Umbilical cord (tissue), 2 donors: Measurements from ENCODE around the gene PKD1. TPM values are rescaled to one million over a fixed set of nuclear protein-coding genes. Genes with fewer than 3 reads are reported as not detected.

ENCODE experiments used
- DNase-seq: peaks from one replicate; pipeline ENCODE4 v3.0.0-alpha.2; 2015; ENCODE audit warnings: low spot score
- total RNA-seq: library from RNA; depleted of rRNA; stranded (reverse); fragments of >200 nt; gene quantifications from one replicate; pipeline ENCODE4 v1.2.3, GENCODE V29; 2014; ENCODE audit warnings: low replicate concordance; ENCODE audit not compliant: insufficient read depth

Gene PKD1
- total RNA-seq, 1 donor from 2014 or later = 99.9 TPM

DNA sequence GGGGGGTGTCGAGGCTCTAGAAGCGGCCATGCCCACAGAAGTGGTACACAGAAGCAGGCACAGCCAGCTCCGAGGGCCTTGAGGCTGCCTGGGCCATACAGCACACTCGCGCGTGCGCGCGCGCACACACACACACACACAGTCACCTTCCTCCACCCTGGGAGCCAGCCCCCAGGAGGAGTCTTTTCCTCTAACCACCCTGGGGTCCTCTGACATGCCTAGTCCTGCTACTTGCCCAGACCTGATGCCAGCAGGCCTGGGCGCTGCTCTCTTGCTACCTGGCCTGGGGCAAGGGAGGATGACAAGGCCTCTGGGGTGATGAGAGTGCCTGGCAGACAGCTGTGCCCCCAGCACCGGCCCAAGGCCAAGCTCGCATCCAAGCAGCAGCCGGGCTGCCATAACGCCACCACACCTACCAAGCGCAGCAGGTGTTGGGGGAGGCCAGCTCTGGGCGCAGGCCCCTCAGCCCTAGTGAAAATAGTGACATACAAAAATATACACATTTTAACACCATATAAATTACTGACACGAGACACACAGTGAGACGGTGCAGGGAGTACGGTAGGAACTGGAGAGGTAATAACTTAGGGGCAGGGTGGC, 46.8 kb downstream of the PKD1 start:
- no peak for DNase-seq

DNA sequence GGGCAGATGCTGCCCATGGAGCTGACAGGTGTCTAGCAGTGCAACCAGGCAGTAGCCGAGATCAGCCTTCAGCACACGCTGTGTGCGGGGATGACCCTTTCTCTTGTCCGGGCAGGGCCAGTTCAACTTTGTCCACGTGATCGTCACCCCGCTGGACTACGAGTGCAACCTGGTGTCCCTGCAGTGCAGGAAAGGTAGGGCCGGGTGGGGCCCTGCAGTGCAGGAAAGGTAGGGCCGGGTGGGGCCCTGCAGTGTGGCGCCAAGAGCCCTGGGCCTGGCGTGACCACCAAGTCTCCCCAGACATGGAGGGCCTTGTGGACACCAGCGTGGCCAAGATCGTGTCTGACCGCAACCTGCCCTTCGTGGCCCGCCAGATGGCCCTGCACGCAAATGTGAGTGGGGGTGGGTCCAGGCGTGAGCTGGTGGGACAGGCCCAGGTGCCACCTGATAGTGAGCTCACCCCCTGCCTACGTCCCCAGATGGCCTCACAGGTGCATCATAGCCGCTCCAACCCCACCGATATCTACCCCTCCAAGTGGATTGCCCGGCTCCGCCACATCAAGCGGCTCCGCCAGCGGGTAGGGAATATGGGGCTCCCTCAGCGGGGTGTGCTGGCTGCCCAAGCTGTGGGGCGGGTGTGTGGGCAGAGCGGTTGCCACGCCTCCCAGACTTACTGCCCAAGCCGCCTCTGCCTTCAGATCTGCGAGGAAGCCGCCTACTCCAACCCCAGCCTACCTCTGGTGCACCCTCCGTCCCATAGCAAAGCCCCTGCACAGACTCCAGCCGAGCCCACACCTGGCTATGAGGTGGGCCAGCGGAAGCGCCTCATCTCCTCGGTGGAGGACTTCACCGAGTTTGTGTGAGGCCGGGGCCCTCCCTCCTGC, 47.7 kb downstream of the PKD1 start:
- no peak for DNase-seq

DNA sequence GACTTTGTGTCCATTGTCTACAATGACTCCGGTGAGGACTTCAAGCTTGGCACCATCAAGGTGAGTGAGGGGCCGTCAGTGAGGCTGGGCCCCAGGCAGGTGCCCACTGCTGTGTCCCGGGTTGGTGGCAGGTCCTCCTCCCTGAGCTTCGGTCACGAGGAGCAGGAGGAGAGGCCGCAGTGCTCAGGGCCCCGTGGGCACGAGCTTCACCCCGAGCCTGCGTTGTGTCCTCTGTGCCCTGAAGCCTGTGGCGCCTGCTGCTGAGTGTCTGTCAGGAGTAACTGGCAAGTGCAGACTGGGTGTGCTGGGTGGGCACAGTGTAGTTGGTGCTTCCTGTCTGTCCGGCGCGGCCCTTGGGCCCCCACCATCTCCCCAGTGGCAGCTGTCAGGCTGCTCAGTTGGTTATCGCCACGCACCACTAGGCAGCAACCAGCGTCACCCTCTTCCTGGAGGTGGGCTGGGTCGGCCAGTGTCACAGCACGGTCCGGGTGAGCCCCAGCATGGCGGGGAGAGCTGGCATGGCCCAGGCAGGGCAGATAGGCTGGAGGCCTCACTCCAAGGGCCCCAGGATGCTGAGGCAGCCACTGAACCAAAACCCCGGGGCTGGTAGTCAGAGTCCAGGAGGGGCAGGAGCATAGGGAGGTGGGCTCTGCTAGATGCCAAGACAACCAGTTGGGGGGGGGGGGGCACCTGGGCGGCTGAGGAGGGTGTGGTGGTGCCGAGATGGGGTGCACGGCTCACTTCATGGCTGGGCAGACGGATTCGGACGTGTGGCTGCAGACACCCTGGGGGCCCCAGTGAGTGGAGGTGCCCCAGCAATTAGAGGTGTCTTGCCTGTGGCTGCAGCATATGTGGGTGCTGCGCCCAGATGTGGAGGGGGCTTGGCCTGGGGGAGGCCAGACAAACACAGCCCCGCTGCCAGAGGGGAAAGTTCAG, 48.6 kb downstream of the PKD1 start:
- DNase-seq = no peak

DNA sequence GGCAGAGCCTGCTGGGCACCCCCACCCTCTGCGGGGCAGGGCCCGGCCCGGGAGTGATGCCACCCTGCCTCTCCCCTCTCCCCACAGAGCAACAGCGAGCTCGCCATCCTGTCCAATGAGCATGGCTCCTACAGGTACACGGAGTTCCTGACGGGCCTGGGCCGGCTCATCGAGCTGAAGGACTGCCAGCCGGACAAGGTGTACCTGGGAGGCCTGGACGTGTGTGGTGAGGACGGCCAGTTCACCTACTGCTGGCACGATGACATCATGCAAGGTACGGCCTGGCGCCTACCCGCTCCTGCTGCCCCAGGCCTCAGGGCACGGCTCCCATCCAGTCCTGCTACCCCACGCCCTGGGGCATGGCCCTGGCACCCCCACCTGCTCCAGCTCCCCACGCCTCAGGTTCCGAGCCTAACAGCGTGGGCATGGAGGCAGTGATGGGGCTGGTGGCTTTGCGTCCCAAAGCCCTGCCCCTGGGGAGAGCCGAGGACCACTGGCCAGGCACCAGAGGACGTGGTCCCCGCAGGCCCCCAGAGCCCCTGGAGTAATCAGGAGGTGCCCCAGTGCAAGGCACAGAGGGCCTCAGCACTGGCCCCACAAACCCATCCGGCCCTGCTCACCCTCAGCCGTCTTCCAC, 49.5 kb downstream of the PKD1 start:
- DNase-seq = no peak

DNA sequence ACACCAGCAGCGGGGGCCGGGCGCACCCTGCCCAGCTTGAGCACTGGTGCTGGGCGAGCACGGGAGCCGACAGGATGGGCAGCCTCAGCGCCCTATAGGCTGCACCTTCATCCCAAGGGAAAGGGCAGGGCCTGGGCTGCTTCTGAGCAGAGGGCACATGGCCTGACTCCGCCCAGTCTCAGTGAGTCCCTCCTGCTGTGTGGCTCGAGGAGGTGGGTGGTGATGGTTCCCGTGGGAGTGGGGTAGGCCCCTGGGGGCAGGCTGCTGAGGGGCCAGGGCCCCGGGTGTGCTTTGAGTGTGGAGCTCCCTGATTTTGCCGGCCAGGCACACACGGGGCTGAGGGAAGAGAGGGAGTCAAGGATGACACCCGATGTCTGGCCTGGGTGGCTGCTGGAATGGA, 50.0 kb downstream of the PKD1 start:
- DNase-seq = no peak

DNA sequence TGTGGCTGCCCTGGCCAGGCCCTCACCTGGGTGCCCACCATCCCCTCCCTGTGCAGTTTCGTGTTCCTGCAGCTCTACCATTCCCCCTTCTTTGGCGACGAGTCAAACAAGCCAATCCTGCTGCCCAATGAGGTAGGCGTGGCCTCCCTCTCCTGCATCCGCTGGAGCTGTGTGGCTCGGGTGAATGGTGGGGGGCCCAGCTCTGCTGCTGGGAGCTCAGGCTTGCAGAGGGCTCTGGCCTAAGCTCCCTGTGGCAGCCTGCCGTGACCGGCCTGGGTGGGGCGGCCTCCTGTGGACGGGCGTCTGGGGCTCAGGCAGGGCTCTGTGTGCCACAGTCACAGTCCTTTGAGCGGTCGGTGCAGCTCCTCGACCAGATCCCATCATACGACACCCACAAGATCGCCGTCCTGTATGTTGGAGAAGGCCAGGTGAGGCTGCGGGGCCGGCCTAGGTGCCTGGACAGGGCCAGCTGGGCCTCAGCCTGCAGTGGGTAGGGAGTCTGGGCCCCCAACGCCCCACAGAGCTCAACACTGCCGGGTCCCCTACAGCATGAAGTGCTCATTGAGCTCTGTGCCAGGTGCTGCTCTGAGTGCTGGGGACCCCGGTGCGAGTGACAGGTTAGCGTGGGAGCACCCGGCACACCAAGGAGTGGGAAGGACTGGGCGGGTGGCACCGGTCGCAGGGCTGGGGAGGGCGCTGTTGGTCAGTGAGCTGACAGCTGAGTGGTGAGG, 50.6 kb downstream of the PKD1 start:
- DNase-seq = peak; percentile 83

DNA sequence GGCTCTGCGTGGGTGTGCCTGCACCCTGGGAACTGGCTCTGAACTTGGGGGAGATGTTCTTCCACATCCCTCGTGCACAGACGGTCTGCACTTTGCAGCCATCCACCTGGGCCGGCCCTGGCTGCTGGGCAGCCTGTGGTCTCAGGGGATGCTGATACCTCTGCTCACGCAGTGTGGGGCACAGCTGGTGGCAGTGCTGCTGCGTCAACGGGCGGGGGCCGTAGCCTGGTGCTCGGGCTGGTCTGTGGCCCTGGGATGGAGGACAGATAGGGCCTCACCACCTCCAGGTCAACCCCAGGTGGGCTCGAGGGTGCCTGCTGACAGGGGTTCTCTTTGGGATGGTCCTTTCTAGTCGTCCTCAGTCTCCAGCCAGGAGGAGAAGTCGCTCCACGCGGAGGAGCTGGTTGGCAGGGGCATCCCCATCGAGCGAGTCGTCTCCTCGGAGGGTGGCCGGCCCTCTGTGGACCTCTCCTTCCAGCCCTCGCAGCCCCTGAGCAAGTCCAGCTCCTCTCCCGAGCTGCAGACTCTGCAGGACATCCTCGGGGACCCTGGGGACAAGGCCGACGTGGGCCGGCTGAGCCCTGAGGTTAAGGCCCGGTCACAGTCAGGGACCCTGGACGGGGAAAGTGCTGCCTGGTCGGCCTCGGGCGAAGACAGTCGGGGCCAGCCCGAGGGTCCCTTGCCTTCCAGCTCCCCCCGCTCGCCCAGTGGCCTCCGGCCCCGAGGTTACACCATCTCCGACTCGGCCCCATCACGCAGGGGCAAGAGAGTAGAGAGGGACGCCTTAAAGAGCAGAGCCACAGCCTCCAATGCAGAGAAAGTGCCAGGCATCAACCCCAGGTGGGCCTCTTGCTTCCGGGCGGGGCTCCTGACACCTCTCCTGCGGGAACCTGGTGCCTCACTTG, 51.6 kb downstream of the PKD1 start:
- no peak for DNase-seq

DNA sequence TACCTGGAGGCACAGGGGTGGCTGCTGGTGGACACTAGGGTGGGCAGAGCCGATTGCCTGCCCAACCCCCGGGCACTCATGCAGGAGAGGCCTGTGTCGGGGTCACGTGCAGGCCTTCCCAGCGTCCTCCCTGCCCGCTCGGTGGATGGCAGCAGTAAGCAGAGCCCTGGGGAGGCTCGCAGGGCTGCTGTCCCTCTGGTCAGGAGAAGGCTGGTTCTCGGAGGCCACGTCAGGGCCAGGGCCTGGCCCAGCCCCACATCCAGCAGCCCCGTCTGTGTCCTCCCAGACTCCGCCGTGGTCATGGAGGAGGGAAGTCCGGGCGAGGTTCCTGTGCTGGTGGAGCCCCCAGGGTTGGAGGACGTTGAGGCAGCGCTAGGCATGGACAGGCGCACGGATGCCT, 52.3 kb downstream of the PKD1 start:
- no peak for DNase-seq

DNA sequence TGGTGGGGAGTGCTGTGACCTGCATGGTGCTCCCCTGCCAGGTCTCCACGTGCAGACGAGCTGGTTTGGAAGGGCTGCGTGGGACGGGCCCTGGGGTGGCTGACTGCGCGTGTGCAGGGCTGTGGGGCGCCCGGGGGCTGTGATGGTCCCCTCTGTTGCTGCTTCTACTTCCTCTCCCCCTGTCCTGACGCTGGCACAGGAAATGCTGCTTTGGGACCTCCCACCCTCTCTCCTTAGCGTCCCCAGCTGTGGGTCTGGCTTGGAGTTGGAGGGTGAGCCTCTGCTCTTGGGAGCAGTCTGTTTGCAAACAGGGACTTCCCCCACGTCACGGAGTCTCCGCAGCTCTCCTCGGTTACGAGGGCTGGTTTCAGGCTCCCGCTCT, 52.7 kb downstream of the PKD1 start:
- no peak for DNase-seq

DNA sequence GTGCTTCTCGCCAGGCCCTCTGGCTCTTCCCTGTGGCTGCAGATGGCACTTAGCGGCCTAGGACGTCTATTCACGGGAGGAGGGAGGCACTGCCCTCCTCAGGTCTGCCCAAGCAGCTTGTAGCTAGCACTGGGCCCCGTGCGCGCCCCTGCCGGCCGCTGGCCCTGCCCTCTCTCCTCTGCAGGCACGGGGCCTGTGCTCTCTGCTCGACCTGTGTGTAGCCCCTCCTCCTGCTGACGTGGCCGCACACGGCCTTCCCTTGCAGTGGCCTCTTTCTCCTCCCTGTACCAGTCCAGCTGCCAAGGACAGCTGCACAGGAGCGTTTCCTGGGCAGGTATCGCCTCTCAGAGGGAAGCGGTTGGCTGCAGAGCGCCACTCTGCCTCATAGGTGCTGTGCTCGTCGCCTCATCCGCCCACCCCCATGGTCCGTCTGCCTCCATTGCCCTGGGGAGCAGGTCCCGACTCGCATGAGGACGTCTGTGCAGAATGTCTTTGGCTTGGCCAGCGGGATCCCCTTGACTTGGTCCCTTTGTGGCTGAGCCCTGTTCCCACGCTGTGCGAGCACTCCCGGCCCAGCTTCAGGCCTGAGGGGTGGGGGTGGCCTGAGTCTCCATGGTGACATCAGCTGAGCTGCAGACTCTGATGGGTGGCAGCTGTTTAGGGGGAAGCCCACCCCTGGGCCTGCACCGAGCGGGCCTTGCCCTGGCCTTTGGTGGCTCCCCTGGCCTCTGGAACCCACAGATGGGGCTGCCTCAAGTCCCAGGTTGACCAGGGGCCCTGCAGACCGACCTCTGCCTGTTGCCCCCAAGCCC, 53.3 kb downstream of the PKD1 start:
- peak; percentile 44 for DNase-seq

DNA sequence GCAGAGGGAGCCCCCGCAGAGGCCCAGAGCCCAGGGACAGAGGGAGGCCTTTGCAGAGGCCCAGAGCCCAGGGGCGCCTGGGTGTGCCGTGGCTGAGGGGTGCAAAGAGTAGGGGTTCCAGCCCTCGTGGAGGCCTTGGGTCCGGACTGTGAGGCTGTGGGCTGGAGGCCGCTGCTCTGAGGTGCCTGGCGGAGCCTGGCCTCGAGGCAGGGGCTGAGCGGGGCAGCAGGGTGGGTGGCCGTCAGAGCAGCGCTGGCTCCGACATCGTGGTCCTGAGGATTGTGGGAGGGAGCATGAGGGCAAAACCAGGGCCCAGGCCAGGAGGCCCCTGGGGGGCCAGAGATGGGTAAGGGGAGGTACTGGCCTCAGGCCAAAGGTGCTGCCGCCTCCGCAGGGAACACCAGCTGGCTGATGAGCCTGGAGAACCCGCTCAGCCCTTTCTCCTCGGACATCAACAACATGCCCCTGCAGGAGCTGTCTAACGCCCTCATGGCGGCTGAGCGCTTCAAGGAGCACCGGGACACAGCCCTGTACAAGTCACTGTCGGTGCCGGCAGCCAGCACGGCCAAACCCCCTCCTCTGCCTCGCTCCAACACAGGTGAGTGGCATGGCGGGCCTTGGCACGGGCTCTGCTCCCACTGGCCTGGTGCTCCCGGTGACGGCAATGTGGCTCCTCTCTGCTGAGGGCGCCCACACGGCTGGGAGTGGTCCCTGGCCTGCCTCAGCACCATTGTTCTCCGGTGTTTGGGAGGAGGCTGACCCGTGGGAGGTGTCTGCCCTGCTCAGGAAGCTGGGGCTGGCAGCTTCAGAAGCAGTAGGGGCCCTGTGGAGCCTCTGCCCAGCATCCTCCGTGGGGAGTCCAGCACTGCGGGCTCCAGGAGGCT, 54.3 kb downstream of the PKD1 start:
- DNase-seq = no peak

DNA sequence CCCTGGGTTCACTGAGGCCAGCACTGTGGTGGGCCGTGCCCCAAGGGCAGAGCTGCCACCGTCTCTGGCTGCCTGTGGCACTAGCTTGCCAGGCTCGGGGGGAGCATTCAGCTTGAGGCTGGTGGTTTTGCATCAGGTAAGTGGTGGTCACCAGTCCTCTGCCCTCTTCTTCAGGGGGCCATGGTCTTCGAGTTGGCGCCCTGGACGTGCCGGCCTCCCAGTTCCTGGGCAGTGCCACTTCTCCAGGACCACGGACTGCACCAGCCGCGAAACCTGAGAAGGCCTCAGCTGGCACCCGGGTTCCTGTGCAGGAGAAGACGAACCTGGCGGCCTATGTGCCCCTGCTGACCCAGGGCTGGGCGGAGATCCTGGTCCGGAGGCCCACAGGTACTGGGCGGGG, 55.7 kb downstream of the PKD1 start:
- no peak for DNase-seq

DNA sequence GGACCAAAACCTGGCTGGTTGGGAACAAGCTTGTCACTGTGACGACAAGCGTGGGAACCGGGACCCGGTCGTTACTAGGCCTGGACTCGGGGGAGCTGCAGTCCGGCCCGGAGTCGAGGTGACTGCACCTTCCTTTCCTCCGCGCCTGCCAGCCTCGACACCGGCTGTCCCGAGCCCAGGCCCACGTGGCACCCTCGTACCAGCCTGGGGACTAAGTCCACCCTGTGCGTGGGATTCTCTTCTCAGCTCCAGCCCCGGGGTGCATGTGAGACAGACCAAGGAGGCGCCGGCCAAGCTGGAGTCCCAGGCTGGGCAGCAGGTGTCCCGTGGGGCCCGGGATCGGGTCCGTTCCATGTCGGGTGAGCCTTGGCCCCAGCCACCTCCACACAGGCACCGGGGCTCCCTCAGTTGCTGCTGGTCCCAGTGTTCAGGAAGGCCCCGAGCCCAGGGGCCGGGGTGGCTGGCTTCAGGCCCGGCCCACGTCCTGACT, 56.3 kb downstream of the PKD1 start:
- DNase-seq = no peak

DNA sequence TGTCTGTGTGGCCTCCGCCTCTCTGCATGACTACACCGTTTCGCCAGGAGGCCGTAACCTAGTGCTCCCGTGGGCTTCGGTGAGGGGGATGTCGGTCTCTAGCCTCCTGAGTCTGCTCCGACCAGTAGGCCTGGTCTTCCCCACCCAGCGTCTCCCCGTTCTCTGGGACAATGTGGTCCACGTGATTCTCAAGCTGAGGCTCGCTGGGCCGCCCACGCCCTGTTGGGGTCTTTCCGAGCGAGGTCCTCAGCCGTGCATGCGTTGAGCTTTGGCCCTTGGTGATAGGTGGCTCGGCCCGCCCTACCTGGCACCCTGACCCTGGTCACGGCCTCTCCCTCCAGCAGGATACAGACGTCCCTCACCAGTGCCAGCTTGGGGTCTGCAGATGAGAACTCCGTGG, 57.0 kb downstream of the PKD1 start:
- no peak for DNase-seq

DNA sequence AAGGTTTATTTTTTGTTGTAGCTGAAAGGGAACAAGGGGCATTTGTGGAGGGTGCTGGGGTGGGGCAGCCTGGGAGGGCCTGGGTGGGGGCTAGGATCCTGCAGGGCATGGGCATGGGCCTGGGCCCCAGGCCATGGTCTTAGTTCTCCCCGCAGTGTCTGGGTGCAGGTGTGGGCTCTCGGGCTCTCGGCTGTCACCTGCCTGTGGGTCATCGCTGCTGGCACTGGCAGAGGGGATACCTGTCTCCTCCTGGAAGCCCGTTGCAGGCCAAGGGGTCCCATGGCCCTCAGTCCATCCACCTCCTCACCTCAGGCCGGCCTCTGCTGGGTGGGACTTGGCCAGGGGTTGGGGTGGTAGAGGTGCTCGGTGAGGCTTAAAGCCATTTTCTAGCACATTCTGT, 57.6 kb downstream of the PKD1 start:
- DNase-seq = no peak

DNA sequence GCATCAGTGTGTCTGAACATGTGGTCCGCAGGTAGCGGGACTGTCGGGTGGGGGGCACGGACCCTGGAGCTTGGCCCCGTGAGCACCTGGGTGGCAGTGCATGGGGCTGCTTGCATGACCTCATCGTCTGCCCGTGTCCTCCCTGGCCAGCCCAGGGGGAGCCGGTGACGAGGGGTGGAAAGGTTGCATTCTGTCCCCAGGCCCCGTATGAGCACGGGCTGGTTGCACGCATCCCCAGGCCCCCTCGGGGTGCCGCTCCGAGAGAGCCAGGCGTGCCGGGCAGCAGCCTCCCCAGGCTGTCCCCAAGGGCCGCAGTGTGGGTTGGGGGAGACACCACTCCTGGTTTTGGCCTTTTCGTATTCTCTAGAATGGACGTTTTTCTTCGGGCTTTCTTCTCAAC, 58.0 kb downstream of the PKD1 start:
- no peak for DNase-seq

DNA sequence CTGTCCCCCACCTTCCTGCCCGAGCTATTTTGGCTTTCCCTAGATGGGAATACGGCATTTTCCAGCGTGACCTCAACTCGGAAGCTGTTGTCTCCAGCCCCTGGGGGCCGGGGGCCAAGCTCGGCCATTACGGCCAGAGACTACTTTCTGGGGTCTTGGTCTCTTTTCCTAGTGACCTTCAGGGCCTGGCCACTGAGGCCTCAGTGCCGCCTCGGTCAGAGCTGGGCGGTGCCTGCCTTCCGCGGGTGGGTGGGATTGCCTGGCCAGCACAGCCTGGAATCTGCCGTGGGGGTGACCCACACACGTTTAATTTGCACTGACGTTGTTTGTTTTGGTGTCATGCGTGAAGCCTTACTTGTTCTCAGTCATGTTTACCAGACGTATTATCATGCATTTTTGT, 58.7 kb downstream of the PKD1 start:
- DNase-seq = no peak
